22Rv1 (cell line): ENCODE data around the gene RYK.

Source experiments
- ZFX ChIP-seq: fragments of 450-650 bp; IDR thresholded peaks from 2 replicates; pipeline ENCODE4 v1.6.1; 2017; ENCODE audit warnings: antibody characterized with exemption, borderline replicate concordance
- TF ChIP-seq, protein P1 (sequence below): fragments of 450-650 bp; IDR thresholded peaks from 2 replicates; pipeline ENCODE4 v1.5.1; 2017; ENCODE audit warnings: mild to moderate bottlenecking

DNA sequence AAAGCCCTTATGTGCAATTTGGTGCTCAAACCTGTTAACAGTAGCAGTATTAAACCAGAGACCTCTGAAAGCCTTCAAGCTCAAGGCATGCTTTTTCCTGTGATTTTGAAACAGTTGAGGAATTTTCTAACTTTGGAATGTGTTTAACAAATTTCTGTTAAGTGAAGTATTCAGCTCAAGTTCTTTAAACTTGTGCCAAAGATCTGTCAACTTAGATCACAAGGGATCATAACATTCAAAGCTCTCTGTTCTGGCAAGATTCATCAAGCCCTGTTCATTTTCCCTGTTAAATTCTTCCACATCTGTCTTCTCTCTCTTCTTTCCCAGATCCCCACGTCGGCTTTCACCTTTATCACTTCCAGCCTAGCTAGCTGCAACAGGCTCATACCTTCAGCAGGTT lies 28.8 kb upstream of the RYK start:
- TF ChIP-seq, protein P1, sequence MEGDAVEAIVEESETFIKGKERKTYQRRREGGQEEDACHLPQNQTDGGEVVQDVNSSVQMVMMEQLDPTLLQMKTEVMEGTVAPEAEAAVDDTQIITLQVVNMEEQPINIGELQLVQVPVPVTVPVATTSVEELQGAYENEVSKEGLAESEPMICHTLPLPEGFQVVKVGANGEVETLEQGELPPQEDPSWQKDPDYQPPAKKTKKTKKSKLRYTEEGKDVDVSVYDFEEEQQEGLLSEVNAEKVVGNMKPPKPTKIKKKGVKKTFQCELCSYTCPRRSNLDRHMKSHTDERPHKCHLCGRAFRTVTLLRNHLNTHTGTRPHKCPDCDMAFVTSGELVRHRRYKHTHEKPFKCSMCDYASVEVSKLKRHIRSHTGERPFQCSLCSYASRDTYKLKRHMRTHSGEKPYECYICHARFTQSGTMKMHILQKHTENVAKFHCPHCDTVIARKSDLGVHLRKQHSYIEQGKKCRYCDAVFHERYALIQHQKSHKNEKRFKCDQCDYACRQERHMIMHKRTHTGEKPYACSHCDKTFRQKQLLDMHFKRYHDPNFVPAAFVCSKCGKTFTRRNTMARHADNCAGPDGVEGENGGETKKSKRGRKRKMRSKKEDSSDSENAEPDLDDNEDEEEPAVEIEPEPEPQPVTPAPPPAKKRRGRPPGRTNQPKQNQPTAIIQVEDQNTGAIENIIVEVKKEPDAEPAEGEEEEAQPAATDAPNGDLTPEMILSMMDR, result no peak
- TF ChIP-seq ZFX, result no peak
